ENCODE results near the gene RNF180. TPM values are rescaled to one million over a fixed set of nuclear protein-coding genes. Genes with fewer than 3 reads are reported as not detected.

RNF180 gene
- total and polyA plus RNA-seq, 10 of the 15 experiments (the other 5 are each of a cell fraction or from before 2014, with no cell fraction given): 0.16 to 1.2 (median 0.73) TPM

DNA sequence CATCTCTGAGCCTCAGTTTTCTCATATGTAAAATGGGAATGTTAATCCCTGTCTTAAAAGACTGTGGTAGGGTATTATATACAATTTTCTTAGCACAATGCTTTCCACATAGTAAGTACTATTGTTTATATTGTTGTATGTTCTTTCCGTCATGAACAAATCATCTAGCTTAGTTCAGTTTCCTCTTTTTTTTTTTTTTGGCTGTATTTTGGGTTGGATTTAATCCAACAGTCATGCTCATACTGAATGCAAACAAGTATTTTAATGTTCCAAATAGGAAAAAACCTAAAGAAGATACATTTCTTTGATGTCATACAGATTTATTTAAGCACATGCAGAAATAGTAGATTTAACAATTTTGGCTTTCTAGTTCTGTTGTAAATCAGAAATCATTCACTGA, 95.1 kb downstream of the RNF180 start:
- Histone ChIP-seq H3K4me1 (ENCODE audit: control insufficient read depth, insufficient read depth, low read length) (no peaks in the 10 kb centered on the region), H2AFZ (ENCODE audit: control insufficient read depth, low read depth, low read length) (no peak overlapping the region), H3K9ac (ENCODE audit: control insufficient read depth, insufficient read depth, low read length) (no peak overlapping the region), H3K4me2 (ENCODE audit: control insufficient read depth, insufficient read depth) (no peak overlapping the region), H3K36me3 (ENCODE audit: control insufficient read depth in 2 of 2, insufficient read depth in 2 of 2, low read length in 1 of 2) (no peaks in the 10 kb centered on the region), H3K9me3 (replicated peaks; ENCODE audit: control insufficient read depth, insufficient read depth, low read length) (no peaks in the 10 kb centered on the region), H3K79me2 (ENCODE audit: control insufficient read depth, insufficient read depth, low read length) (no peaks in the 10 kb centered on the region), H4K20me1 (ENCODE audit: control insufficient read depth, insufficient read depth) (no peaks in the 10 kb centered on the region), H3K27me3 (replicated peaks in 1 of 2; ENCODE audit: control insufficient read depth in 2 of 2, insufficient read depth in 2 of 2, low read length in 1 of 2) (no peaks in the 10 kb centered on the region), H3K27ac (ENCODE audit: control insufficient read depth, insufficient read depth) (no peak overlapping the region), H3K4me3 (no peak overlapping the region)
- CTCF ChIA-PET: interaction anchor here (1.2 kb wide), 1 partner anchor 52 kb away, joined by 3 read pairs; no protein-coding TSS in a partner anchor
- POLR2A ChIA-PET: no interaction called here
- FAIRE-seq (no peak), DNase-seq (ENCODE audit: low read depth, low spot score) (no peak), ATAC-seq (no peak)
- no TSS peak for BruUV-seq (replicated peaks)
- RAD21 ChIA-PET (ENCODE audit: unreplicated experiment): no interaction called here
- intact Hi-C loops (cut with micrococcal nuclease; ENCODE audit: unreplicated experiment): no loop called here
- WGBS (ENCODE audit: insufficient coverage, insufficient replicate concordance, low lambda C conversion rate, missing lambda C conversion rate): 17% methylated on average over 1 of the region's 1 CpG
- SMC1A ChIA-PET (ENCODE audit: uncharacterized antibody, unreplicated experiment): no interaction called here
- in situ Hi-C loops (cut with MboI): no loop called here
- TF ChIP-seq PRDM15 (CRISPR knock-in tag; IDR thresholded peaks at IDR 0.05) (no peak), YBX1 (IDR thresholded peaks at IDR 0.05) (no peak), LARP7 (IDR thresholded peaks at IDR 0.05) (no peak), CBX3 (IDR thresholded peaks at IDR 0.05; ENCODE audit: borderline replicate concordance, low read depth) (no peak), CBX5 (IDR thresholded peaks at IDR 0.05; ENCODE audit: low read depth) (no peak), BHLHE40 (IDR thresholded peaks at IDR 0.05; ENCODE audit: borderline replicate concordance in 1 of 2, low read depth in 2 of 2, low read length in 1 of 2) (no peak), NFIC (IDR thresholded peaks at IDR 0.05; ENCODE audit: low read depth, low read length) (no peak), NFYB (IDR thresholded peaks at IDR 0.05; ENCODE audit: insufficient read depth, low read depth, low read length) (no peak), CHD1 (IDR thresholded peaks at IDR 0.05; ENCODE audit: low read depth, low read length) (no peak), ZNF24 (IDR thresholded peaks at IDR 0.05) (no peak), POLR2A (IDR thresholded peaks at IDR 0.05; ENCODE audit: low read depth, low read length) (no peak), MYB (IDR thresholded peaks at IDR 0.05; ENCODE audit: borderline replicate concordance, low read depth, low read length) (no peak)
- TF ChIP-seq, protein P1, sequence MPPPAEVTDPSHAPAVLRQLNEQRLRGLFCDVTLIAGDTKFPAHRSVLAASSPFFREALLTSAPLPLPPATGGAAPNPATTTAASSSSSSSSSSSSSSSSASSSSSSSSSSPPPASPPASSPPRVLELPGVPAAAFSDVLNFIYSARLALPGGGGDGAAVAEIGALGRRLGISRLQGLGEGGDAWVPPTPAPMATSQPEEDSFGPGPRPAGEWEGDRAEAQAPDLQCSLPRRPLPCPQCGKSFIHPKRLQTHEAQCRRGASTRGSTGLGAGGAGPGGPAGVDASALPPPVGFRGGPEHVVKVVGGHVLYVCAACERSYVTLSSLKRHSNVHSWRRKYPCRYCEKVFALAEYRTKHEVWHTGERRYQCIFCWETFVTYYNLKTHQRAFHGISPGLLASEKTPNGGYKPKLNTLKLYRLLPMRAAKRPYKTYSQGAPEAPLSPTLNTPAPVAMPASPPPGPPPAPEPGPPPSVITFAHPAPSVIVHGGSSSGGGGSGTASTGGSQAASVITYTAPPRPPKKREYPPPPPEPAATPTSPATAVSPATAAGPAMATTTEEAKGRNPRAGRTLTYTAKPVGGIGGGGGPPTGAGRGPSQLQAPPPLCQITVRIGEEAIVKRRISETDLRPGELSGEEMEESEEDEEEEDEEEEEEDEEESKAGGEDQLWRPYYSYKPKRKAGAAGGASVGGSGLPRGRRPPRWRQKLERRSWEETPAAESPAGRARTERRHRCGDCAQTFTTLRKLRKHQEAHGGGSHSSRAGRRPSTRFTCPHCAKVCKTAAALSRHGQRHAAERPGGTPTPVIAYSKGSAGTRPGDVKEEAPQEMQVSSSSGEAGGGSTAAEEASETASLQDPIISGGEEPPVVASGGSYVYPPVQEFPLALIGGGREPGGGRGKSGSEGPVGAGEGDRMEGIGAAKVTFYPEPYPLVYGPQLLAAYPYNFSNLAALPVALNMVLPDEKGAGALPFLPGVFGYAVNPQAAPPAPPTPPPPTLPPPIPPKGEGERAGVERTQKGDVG (CRISPR knock-in tag; IDR thresholded peaks at IDR 0.05): no peak
- TF ChIP-seq, protein P2, sequence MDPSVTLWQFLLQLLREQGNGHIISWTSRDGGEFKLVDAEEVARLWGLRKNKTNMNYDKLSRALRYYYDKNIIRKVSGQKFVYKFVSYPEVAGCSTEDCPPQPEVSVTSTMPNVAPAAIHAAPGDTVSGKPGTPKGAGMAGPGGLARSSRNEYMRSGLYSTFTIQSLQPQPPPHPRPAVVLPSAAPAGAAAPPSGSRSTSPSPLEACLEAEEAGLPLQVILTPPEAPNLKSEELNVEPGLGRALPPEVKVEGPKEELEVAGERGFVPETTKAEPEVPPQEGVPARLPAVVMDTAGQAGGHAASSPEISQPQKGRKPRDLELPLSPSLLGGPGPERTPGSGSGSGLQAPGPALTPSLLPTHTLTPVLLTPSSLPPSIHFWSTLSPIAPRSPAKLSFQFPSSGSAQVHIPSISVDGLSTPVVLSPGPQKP (IDR thresholded peaks at IDR 0.05; ENCODE audit: low read depth, low read length): no peak
- TF ChIP-seq, protein P3, sequence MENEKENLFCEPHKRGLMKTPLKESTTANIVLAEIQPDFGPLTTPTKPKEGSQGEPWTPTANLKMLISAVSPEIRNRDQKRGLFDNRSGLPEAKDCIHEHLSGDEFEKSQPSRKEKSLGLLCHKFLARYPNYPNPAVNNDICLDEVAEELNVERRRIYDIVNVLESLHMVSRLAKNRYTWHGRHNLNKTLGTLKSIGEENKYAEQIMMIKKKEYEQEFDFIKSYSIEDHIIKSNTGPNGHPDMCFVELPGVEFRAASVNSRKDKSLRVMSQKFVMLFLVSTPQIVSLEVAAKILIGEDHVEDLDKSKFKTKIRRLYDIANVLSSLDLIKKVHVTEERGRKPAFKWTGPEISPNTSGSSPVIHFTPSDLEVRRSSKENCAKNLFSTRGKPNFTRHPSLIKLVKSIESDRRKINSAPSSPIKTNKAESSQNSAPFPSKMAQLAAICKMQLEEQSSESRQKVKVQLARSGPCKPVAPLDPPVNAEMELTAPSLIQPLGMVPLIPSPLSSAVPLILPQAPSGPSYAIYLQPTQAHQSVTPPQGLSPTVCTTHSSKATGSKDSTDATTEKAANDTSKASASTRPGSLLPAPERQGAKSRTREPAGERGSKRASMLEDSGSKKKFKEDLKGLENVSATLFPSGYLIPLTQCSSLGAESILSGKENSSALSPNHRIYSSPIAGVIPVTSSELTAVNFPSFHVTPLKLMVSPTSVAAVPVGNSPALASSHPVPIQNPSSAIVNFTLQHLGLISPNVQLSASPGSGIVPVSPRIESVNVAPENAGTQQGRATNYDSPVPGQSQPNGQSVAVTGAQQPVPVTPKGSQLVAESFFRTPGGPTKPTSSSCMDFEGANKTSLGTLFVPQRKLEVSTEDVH (IDR thresholded peaks at IDR 0.05; ENCODE audit: low read depth, partially characterized antibody): no peak
